Endothelial cell of umbilical vein (primary cell): Measurements from ENCODE around the gene ANKHD1. TPM values are rescaled to one million over a fixed set of nuclear protein-coding genes. Genes with fewer than 3 reads are reported as not detected.

Experiments
- BruUV-seq: library from RNA; stranded (reverse); fragments of 400-500 nt; replicated peaks from 2 replicates; lab custom pipeline; 2021; lab: Mats Ljungman, UMichigan
- CTCF ChIA-PET: fragments of 300-600, 350-600 bp; sonication (Branson Sonifier 250); formaldehyde crosslinking; loops from one replicate; lab custom pipeline; 2021; ENCODE audit warnings: antibody characterized with exemption, inconsistent platforms; lab: Charles Lee
- POLR2A ChIA-PET: fragments of 300-600, 350-600 bp; sonication (Branson Sonifier 250); formaldehyde crosslinking; loops from one replicate; lab custom pipeline; 2021; ENCODE audit warnings: antibody characterized with exemption, inconsistent platforms; lab: Charles Lee
- DNase-seq: peaks from one replicate; pipeline ENCODE4 v3.0.0-alpha.2; 2011; ENCODE audit warnings: low read depth, low spot score
- FAIRE-seq: peaks from 2 replicates; lab custom pipeline; 2011; peaks lifted over from hg19 to GRCh38; lab: Jason Lieb, UNC
- H2AFZ ChIP-seq: 2 replicates; pipeline ENCODE4 v1.6.0; 2012; ENCODE audit warnings: low read depth, low read length, control low read depth, inconsistent platforms
- H3K27ac ChIP-seq: 2 replicates; pipeline ENCODE4 v1.5.1; 2011; ENCODE audit warnings: low read depth, mild to moderate bottlenecking, control low read depth, low read length, moderate library complexity; ENCODE audit not compliant: insufficient read depth
- H3K27me3 ChIP-seq, 2 experiments: 2 replicates each; pipeline versions ENCODE4 v1.6.0 to v1.6.1; 2011; ENCODE audit warnings: low read length in 2 of 2, mixed read lengths in 1 of 2; ENCODE audit not compliant: control insufficient read depth in 2 of 2, insufficient read depth in 2 of 2
- H3K36me3 ChIP-seq, 2 experiments: 2 replicates in 1 of 2; 3 replicates in 1 of 2; pipeline ENCODE4 v1.5.1; 2011; ENCODE audit warnings: low read length in 2 of 2, mild to moderate bottlenecking in 1 of 2, moderate library complexity in 1 of 2; ENCODE audit not compliant: control insufficient read depth in 2 of 2, insufficient read depth in 2 of 2; ENCODE audit errors: extremely low read depth in 1 of 2
- H3K4me1 ChIP-seq: 3 replicates; pipeline ENCODE4 v1.5.1; 2011; ENCODE audit warnings: mild to moderate bottlenecking, low read length; ENCODE audit not compliant: control insufficient read depth, insufficient read depth; ENCODE audit errors: extremely low read depth
- H3K4me2 ChIP-seq: 2 replicates; pipeline ENCODE4 v1.6.1; 2011; ENCODE audit warnings: low read length, control low read depth, mixed read lengths; ENCODE audit not compliant: insufficient read depth
- H3K4me3 ChIP-seq, 3 experiments: fragments of 200-600 bp in 1 of 3; sonication (generic), shearing (Covaris generic) in 1 of 3; replicated peaks in 1 of 3; 2 replicates each; pipeline ENCODE4 v1.5.1; 2011 to 2016; ENCODE audit warnings: control low read depth in 3 of 3, low read length in 3 of 3, mild to moderate bottlenecking in 2 of 3, inconsistent platforms in 1 of 3, low read depth in 1 of 3, moderate library complexity in 1 of 3; ENCODE audit not compliant: insufficient read depth in 1 of 3
- H3K79me2 ChIP-seq: 2 replicates; pipeline ENCODE4 v1.6.0; 2012; ENCODE audit warnings: low read length, inconsistent platforms; ENCODE audit not compliant: control insufficient read depth, insufficient read depth
- H3K9ac ChIP-seq: replicated peaks from 2 replicates; pipeline ENCODE3; 2011; ENCODE audit warnings: low read length, control low read depth; ENCODE audit not compliant: insufficient read depth; ENCODE audit errors: extremely low read depth
- H3K9me1 ChIP-seq: replicated peaks from 3 replicates; pipeline ENCODE4 v1.6.0; 2011; ENCODE audit warnings: mild to moderate bottlenecking, low read length; ENCODE audit not compliant: control insufficient read depth, insufficient read depth; ENCODE audit errors: extremely low read depth
- H3K9me3 ChIP-seq: replicated peaks from 2 replicates; pipeline ENCODE4 v1.5.1; 2012; ENCODE audit warnings: low read length, inconsistent platforms; ENCODE audit not compliant: control insufficient read depth, insufficient read depth
- H4K20me1 ChIP-seq: replicated peaks from 2 replicates; pipeline ENCODE3; 2011; ENCODE audit warnings: mild to moderate bottlenecking, low read length; ENCODE audit not compliant: control insufficient read depth, insufficient read depth; ENCODE audit errors: extremely low read depth
- CTCF ChIP-seq, 2 donors: IDR thresholded peaks; 1 replicate in 1 of 2; 2 replicates in 1 of 2; pipeline ENCODE4 v1.5.1; 2011; ENCODE audit warnings: low read length in 2 of 2, mild to moderate bottlenecking in 2 of 2, moderate library complexity in 2 of 2, control low read depth in 1 of 2, inconsistent platforms in 1 of 2, low read depth in 1 of 2; ENCODE audit not compliant: insufficient read depth in 1 of 2; ENCODE audit errors: extremely low read depth in 1 of 2
- MAX ChIP-seq: IDR thresholded peaks from 2 replicates; pipeline ENCODE4 v1.6.1; 2011; ENCODE audit not compliant: insufficient read depth, insufficient read length
- dilution Hi-C: fragments of 300-500 bp; cut with MboI; formaldehyde crosslinking; loops from one replicate; pipeline ENCODE4 v1.15.0; 2019; ENCODE audit warnings: low sequenced_read_pairs; ENCODE audit not compliant: extremely low pct_ligation_motif_present
- intact Hi-C: fragments of 100-400 bp; cut with micrococcal nuclease; formaldehyde crosslinking; loops from one replicate; pipeline ENCODE4 v1.10.0; 2022
- polyA plus RNA-seq, 4 experiments: library from polyadenylated mRNA; depleted of rRNA in 3 of 4; stranded (reverse) in 3 of 4; unstranded in 1 of 4; fragments of >200 nt; gene quantifications; 2 replicates each; pipeline versions ENCODE4 v1.2.1 to v1.2.3, GENCODE V29; 2011 to 2012; ENCODE audit warnings: missing spikeins in 1 of 4
- total RNA-seq: library from RNA; stranded (reverse); gene quantifications from 2 replicates; pipeline ENCODE4 v1.2.3, GENCODE V29; 2021

The ANKHD1 gene
- total and polyA plus RNA-seq, 2 donors (not counting 3 experiments of a cell fraction or from before 2014, with no cell fraction given) = 56.1 to 87.0 TPM

- POLR2A ChIA-PET = no interaction called here
- no peak for FAIRE-seq
Observed at GRCh38 chr5:140365941-140366340, 35.7 kb upstream of the ANKHD1 start.

More at GRCh38 chr5:140365941-140366340, 35.7 kb upstream of the ANKHD1 start:
- Histone ChIP-seq H2AFZ (no peak overlapping the region), H3K4me2 (no peak overlapping the region), H3K4me3 (no peak overlapping the region), H3K9ac (no peak overlapping the region), H4K20me1 (no peaks in the 10 kb centered on the region), H3K9me3 (no peaks in the 10 kb centered on the region), H3K79me2 (no peaks in the 10 kb centered on the region), H3K4me1 (peaks cover 3% of the 10 kb centered on the region), H3K27ac (no peak overlapping the region), H3K9me1 (no peaks in the 10 kb centered on the region), H3K36me3 (no peaks in the 10 kb centered on the region), H3K27me3 (no peaks in the 10 kb centered on the region)
- intact Hi-C loops = no loop called here
- no peak for DNase-seq
- BruUV-seq = no TSS peak
- CTCF ChIA-PET = interaction anchor here (0.6 to 4.1 kb wide), 3 partner anchors 14 to 354 kb away, joined by 3 to 64 read pairs (median 5); no protein-coding TSS in a partner anchor
- TF ChIP-seq CTCF (IDR thresholded peaks at IDR 0.05; ENCODE audit: extremely low read depth in 1 of 2, insufficient read depth in 1 of 2, low read depth in 1 of 2, low read length in 2 of 2) (no peak), MAX (no peak)
- dilution Hi-C loops = no loop called here
